ENCODE measurements around the gene ZNF365.

ZNF365 gene

DNA sequence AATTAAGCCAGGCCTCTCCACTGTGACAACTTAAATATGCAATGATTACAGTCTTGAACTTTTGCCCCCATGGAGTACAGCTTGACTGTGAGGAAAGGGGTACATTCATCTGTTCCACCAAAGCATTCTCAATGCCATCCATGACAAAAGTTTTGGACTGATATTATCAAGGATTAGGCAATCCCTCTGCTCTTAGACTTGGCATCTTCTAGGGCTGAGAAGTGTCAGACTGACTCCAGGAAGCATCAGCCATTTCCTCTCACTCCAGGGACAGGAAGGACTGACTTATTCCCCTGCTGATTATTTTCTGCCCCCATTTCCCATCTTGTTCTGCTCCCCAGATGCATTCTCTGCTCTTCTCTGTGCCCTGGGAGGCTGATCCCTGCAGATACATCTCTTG lies 69.7 kb downstream of the ZNF365 start:
- Histone ChIP-seq H3K27ac (ENCODE audit: low read depth, low read length) (no peak overlapping the region), H2AFZ (ENCODE audit: low read length, unreplicated experiment) (no peak overlapping the region), H3K27me3 (ENCODE audit: insufficient read depth, low read length) (no peaks in the 10 kb centered on the region), H3K36me3 (ENCODE audit: insufficient read depth, low read length) (no peaks in the 10 kb centered on the region), H3K4me1 (ENCODE audit: control insufficient read depth, insufficient read depth, low read length, unreplicated experiment) (peaks cover 4% of the 10 kb centered on the region), H3K4me3 (ENCODE audit: low read depth, low read length) (no peak overlapping the region), H3K79me2 (ENCODE audit: control insufficient read depth, insufficient read depth, low read length, unreplicated experiment) (no peaks in the 10 kb centered on the region)

DNA sequence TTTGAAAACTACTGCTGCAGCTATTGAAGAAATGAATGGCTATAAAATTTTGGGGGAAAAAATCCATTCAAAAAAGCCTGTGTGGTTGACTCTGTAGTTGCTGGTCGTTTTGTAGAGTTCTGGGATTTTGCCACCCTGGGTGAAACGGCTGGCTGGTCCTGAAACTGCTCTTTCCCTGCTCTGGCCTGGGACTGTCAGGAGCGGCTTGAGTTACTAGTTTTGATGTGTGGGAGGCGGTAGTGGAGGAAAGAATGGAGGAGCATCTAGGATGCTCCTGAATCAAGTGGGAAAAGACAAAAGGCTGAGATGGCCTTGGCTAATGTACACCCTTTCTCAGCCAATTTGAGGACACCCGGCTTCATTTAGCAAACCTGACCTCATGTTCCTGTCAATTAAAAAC lies 72.5 kb downstream of the ZNF365 start:
- peaks cover 4% of the 10 kb centered on the region for H3K4me1 ChIP-seq (ENCODE audit: control insufficient read depth, insufficient read depth, low read length, unreplicated experiment)
- H3K4me3 ChIP-seq (ENCODE audit: low read depth, low read length) = no peak overlapping the region
- no peak overlapping the region for H2AFZ ChIP-seq (ENCODE audit: low read length, unreplicated experiment)
- no peaks in the 10 kb centered on the region for H3K36me3 ChIP-seq (ENCODE audit: insufficient read depth, low read length)
- no peaks in the 10 kb centered on the region for H3K79me2 ChIP-seq (ENCODE audit: control insufficient read depth, insufficient read depth, low read length, unreplicated experiment)
- H3K27ac ChIP-seq (ENCODE audit: low read depth, low read length) = no peak overlapping the region
- no peaks in the 10 kb centered on the region for H3K27me3 ChIP-seq (ENCODE audit: insufficient read depth, low read length)

DNA sequence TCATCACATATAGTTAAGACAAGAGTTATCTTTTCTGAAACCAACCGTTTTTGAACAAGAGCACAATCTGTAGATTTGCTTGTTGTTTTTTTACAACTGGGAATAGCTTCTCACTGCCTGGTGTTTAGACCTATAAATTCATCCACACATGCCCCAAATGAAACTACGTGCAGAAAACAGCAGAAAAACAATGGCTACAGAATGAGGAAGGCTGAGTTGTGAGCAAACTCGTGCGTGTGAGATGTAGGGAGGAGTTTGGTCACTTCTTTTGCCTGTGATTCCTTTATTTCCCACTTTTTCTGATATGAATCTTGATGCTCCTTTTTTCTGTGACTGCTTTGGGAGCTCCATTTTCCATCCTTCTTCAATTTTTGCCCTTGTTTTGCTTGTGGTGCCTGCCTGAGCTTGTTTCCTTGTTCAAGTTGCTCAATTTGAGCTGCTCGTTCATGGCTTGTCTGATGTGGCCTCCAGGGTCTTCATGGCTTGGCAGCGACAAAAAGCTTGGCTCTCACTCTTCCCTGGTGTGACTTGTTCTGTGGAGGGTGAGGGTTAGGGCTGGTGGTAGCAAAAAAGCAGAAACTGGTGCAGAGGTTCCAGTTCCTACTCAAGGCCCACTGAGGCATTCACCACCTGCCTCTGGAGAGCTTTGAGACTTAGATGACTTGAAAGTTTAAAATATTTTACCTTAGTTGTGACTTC lies 76.9 kb downstream of the ZNF365 start:
- no peaks in the 10 kb centered on the region for H3K27me3 ChIP-seq (ENCODE audit: insufficient read depth, low read length)
- no peaks in the 10 kb centered on the region for H3K79me2 ChIP-seq (ENCODE audit: control insufficient read depth, insufficient read depth, low read length, unreplicated experiment)
- peaks cover 10% of the 10 kb centered on the region for H3K4me1 ChIP-seq (ENCODE audit: control insufficient read depth, insufficient read depth, low read length, unreplicated experiment)
- no peak overlapping the region for H3K27ac ChIP-seq (ENCODE audit: low read depth, low read length)
- H3K36me3 ChIP-seq (ENCODE audit: insufficient read depth, low read length) = no peaks in the 10 kb centered on the region
- H2AFZ ChIP-seq (ENCODE audit: low read length, unreplicated experiment) = no peak overlapping the region
- no peak overlapping the region for H3K4me3 ChIP-seq (ENCODE audit: low read depth, low read length)

DNA sequence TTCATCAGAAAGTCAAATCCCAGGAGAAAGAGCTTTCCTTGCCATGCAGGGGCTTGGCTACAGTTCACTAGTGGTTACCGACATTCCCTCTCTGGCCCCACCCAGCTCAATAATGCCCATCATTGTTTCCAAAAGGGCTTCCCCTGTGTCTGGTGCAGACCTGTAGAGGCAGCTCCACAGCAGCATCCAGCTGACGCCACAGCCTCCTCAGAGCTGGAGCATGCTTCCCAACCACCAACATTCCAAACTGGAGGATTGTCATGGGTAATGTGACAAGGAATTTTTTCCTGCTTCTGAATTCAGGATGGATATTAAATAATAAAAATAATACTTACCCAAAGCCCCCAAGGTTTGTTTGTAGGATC lies 77.4 kb downstream of the ZNF365 start:
- H2AFZ ChIP-seq (ENCODE audit: low read length, unreplicated experiment) = no peak overlapping the region

More for the DNA sequence above, 77.4 kb downstream of the ZNF365 start:
- Histone ChIP-seq H3K36me3 (ENCODE audit: insufficient read depth, low read length) (no peaks in the 10 kb centered on the region), H3K4me3 (ENCODE audit: low read depth, low read length) (no peak overlapping the region), H3K27me3 (ENCODE audit: insufficient read depth, low read length) (no peaks in the 10 kb centered on the region), H3K4me1 (ENCODE audit: control insufficient read depth, insufficient read depth, low read length, unreplicated experiment) (peaks cover 10% of the 10 kb centered on the region), H3K27ac (ENCODE audit: low read depth, low read length) (no peak overlapping the region), H3K79me2 (ENCODE audit: control insufficient read depth, insufficient read depth, low read length, unreplicated experiment) (no peaks in the 10 kb centered on the region)
